Measurements from ENCODE around the gene HBG1. TPM values are rescaled to one million over a fixed set of nuclear protein-coding genes. Genes with fewer than 3 reads are reported as not detected.

The HBG1 gene
- total RNA-seq, 2 donors from 2014 or later = not detected

DNA sequence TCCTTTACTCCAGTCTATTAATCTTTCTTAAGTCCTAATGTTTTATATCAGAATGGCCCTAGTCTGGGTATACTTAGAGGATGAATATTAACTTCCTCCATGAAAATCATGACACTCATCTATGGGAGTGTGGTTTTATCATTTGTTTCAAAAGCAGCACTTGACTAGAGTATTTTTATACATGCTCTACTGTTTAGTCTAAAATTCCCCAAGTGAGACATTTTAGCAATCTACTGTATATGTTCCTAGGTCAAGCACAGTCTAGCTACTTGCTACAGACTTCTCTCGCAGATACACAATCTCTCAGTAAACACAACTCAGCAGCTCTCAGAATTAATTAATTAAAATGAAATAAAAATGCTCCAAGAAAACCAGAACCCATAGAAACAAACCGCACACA lies 19.9 kb downstream of the HBG1 start:
- Histone ChIP-seq H3K4me1 (no peaks in the 10 kb centered on the region), H3K27ac (no peak overlapping the region), H3K36me3 (replicated peaks in 1 of 2; ENCODE audit: insufficient read depth in 1 of 2, low read depth in 2 of 2) (no peaks in the 10 kb centered on the region), H3K4me3 (no peak overlapping the region), H3K9me3 (no peaks in the 10 kb centered on the region), H3K27me3 (no peaks in the 10 kb centered on the region)
- 71 to 77% methylated on average over 2 of the region's 2 CpGs for WGBS, 2 donors
- DNase-seq = no peak
- intact Hi-C loops (cut with DNase I) = no loop called here
- no peak for ATAC-seq
- TF ChIP-seq, protein P1, sequence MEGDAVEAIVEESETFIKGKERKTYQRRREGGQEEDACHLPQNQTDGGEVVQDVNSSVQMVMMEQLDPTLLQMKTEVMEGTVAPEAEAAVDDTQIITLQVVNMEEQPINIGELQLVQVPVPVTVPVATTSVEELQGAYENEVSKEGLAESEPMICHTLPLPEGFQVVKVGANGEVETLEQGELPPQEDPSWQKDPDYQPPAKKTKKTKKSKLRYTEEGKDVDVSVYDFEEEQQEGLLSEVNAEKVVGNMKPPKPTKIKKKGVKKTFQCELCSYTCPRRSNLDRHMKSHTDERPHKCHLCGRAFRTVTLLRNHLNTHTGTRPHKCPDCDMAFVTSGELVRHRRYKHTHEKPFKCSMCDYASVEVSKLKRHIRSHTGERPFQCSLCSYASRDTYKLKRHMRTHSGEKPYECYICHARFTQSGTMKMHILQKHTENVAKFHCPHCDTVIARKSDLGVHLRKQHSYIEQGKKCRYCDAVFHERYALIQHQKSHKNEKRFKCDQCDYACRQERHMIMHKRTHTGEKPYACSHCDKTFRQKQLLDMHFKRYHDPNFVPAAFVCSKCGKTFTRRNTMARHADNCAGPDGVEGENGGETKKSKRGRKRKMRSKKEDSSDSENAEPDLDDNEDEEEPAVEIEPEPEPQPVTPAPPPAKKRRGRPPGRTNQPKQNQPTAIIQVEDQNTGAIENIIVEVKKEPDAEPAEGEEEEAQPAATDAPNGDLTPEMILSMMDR (IDR thresholded peaks at IDR 0.05) = no peak
- no peak for TF ChIP-seq POLR2A (IDR thresholded peaks at IDR 0.05)

DNA sequence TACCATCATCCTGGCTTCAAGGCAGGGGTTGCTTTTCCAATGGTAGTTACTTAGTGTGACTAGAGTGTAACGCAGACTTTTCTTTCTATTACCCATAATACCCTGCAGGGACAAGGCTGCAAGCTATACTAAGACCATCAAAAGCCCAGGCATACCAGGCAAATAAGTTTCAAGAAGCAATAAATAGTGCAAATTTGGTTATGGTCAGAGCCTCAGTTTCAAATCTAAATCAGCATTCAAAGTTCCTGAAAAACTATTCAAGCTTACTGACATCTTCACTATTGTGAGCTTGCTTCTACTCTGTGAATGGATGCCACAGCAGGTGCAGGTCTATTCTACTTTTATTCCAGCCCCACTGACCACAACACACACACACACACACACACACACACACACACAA lies 20.3 kb downstream of the HBG1 start:
- no peaks in the 10 kb centered on the region for H3K27me3 ChIP-seq
- 85 to 88% methylated on average over 1 of the region's 1 CpG for WGBS, 2 donors
- H3K4me3 ChIP-seq = no peak overlapping the region
- no peak for DNase-seq
- ATAC-seq = no peak
- TF ChIP-seq, protein P1 (IDR thresholded peaks at IDR 0.05) = no peak
- TF ChIP-seq POLR2A (IDR thresholded peaks at IDR 0.05) = no peak
- intact Hi-C loops (cut with DNase I) = no loop called here
- H3K9me3 ChIP-seq = no peaks in the 10 kb centered on the region
- H3K36me3 ChIP-seq (replicated peaks in 1 of 2; ENCODE audit: insufficient read depth in 1 of 2, low read depth in 2 of 2) = no peaks in the 10 kb centered on the region
- no peak overlapping the region for H3K27ac ChIP-seq
- H3K4me1 ChIP-seq = no peaks in the 10 kb centered on the region

DNA sequence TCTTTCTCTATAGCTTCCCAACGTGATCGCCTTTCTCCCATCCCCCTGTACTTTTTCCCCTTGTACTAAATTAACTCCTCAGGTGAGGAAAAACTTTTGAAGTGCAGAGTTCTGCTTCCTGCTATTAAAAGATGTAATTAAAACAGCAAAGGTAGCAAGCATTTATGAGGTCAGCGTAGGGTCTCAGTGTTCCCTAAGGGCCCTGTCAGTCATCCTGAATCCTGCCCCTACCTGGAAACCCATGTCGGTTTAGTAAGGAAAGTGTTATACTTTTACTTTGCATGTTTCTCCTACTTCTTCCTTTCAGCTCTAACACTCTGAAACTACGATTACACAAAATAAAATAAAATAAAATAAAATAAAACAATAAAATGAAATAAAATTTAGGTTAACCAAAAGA lies 21.5 kb downstream of the HBG1 start:
- no peak for TF ChIP-seq POLR2A (IDR thresholded peaks at IDR 0.05)
- TF ChIP-seq, protein P1 (IDR thresholded peaks at IDR 0.05) = no peak
- no peaks in the 10 kb centered on the region for H3K36me3 ChIP-seq (replicated peaks in 1 of 2; ENCODE audit: insufficient read depth in 1 of 2, low read depth in 2 of 2)
- intact Hi-C loops (cut with DNase I) = no loop called here
- no peaks in the 10 kb centered on the region for H3K27me3 ChIP-seq
- no peaks in the 10 kb centered on the region for H3K9me3 ChIP-seq
- H3K4me1 ChIP-seq = no peaks in the 10 kb centered on the region
- no peak overlapping the region for H3K27ac ChIP-seq
- no peak for DNase-seq
- no peak for ATAC-seq
- WGBS, 2 donors = 50 to 53% methylated on average over 5 of the region's 5 CpGs
- no peak overlapping the region for H3K4me3 ChIP-seq

GRCh38 chr11:5227681-5228080 lies 22.0 kb downstream of the HBG1 start:
- 18 to 19% methylated on average over 1 of the region's 1 CpG for WGBS, 2 donors
- Histone ChIP-seq H3K4me3 (no peak overlapping the region), H3K27ac (no peak overlapping the region), H3K27me3 (no peaks in the 10 kb centered on the region), H3K9me3 (no peaks in the 10 kb centered on the region), H3K36me3 (replicated peaks in 1 of 2; ENCODE audit: insufficient read depth in 1 of 2, low read depth in 2 of 2) (no peaks in the 10 kb centered on the region), H3K4me1 (no peaks in the 10 kb centered on the region)
- DNase-seq (no peak), ATAC-seq (no peak)
- TF ChIP-seq, protein P1 (IDR thresholded peaks at IDR 0.05) = no peak
- no peak for TF ChIP-seq POLR2A (IDR thresholded peaks at IDR 0.05)
- intact Hi-C loops (cut with DNase I) = no loop called here

GRCh38 chr11:5226732-5227310 lies 22.8 kb downstream of the HBG1 start, which contains the start of gene HBB:
HBB (minus strand) TSS chr11:5227071; CDS start chr11:5227021, 50 bp downstream.
- no peak for DNase-seq
- intact Hi-C loops (cut with DNase I) = no loop called here
- Histone ChIP-seq H3K4me3 (no peak within 1 kb of the TSS), H3K9me3 (no peaks in the 10 kb centered on the region), H3K27me3 (no peaks in the 10 kb centered on the region), H3K27ac (no peak within 1 kb of the TSS), H3K4me1 (no peaks in the 10 kb centered on the region), H3K36me3 (replicated peaks in 1 of 2; ENCODE audit: insufficient read depth in 1 of 2, low read depth in 2 of 2) (no peaks in the 10 kb centered on the region)
- WGBS, 2 donors = 64 to 74% methylated on average over 3 of the region's 3 CpGs
- TF ChIP-seq POLR2A (IDR thresholded peaks at IDR 0.05) = no peak
- ATAC-seq = no peak
